Retinal pigment epithelial cell (primary cell): ENCODE results near the gene GPC2.
A peak's percentile ranks its signal among the peaks of the same experiment; 100 is the strongest.

ENCODE experiments used
- DNase-seq: peaks from one replicate; pipeline ENCODE4 v3.0.0-alpha.2; 2010; ENCODE audit warnings: low read depth
- H3K4me3 ChIP-seq: 2 replicates; pipeline ENCODE4 v1.5.1; 2011; ENCODE audit warnings: mild to moderate bottlenecking, low read length, control low read depth, moderate library complexity
- CTCF ChIP-seq: conservative IDR thresholded peaks from 2 replicates; pipeline ENCODE4 v1.5.1; 2011; ENCODE audit warnings: low read depth, low read length, control low read depth, inconsistent platforms

Gene GPC2

GRCh38 chr7:100157334-100158228 lies 19.6 kb downstream of the GPC2 start:
- H3K4me3 ChIP-seq: peak overlapping the region; percentile 60
- TF ChIP-seq CTCF: peak; percentile 18
- no peak for DNase-seq

DNA sequence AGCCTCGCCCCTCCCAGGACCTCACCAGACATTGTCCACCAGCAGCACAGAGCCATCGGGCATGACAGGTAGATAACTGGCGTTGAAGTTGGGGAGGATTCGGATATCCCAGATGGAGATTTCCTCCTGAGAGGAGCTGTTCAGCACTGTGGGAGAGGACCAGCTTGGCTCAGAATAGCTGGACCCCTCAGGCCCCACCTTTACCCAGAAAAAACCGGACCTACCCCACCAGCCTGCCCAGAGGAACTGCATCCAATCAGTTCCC lies 20.2 kb downstream of the GPC2 start:
- TF ChIP-seq CTCF: no peak
- H3K4me3 ChIP-seq: no peak overlapping the region
- DNase-seq: no peak

DNA sequence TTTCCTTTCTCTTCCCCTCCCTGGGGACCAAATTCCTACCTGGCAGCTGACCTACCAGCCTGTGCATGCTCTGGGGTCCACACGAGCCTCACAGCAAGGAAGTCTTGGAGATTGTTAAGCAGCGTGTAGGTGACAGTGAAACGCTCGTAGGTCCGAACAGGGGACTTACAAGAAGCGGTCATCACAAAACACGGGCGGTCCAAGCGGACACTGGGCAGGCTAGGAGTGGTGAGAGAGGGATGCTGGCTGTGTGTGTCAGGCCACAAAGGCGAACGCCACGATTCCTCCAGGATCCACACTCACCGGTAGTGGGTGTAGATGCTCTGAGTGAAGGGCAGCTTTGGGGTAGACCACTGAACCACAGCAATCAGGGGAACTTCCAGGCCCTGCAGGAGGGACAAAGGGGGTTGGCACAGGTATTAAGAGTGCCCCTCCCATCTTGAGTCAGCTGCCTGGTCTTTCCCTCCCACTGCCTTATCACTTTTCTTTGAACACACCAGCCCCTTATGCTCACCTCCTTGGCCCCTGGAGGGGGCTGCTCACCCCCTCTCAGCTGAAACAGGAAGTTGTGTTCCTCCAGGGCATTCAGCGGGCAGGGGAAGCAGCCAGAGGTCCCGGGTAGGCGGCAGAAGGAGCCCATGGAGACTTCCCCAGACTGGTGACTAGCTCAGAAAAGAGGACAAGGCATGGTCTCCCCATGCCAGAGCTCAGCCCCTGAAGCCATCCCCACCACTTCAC lies 20.7 kb downstream of the GPC2 start:
- no peak for DNase-seq
- H3K4me3 ChIP-seq: no peak overlapping the region
- no peak for TF ChIP-seq CTCF

- no peak for TF ChIP-seq CTCF
- no peak for DNase-seq
- no peak overlapping the region for H3K4me3 ChIP-seq
Observed at GRCh38 chr7:100155553-100156317, 21.4 kb downstream of the GPC2 start.

GRCh38 chr7:100154651-100155491 lies 22.3 kb downstream of the GPC2 start:
- no peak for TF ChIP-seq CTCF
- no peak overlapping the region for H3K4me3 ChIP-seq
- DNase-seq: no peak

DNA sequence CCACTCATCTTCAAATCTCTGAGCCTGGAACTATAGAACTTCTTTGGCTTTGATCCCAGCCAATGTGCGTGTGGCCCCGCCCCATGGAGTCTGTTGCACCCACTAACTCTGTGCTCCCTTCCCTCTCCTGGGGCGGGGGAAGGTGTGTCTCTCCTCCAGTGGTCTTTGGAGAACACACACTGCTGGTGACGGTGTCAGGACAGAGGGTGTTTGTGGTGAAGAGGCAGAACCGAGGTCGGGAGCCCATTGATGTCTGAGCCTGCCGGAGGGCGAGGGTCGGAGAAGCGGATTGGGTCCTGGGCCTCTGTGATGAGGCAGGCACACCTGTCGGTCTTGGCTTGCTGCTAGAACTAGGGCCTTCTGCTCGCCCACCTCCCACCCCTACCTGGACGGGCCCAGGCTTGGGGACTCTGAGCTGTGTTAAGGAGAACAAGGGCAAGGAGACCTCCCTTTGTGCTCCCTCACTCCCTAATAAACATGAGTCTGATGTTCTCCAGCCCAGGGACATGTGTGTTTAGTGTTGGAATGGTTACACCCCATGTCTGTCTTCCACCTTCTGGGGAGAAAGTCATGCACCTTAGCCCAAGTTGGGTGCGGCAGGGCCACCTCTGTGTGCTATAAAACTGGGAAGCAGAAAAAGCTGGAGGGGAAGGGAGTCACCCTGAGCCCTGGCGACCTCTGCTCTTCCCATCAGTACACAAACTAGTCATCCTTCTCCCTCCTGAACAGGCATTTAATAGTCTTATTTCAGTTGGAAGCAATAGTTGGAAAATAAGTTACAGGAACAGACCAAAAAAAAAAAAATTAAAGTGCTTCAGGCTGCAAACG lies 23.3 kb downstream of the GPC2 start:
- no peak for DNase-seq
- H3K4me3 ChIP-seq: no peak overlapping the region

More for the DNA sequence above, 23.3 kb downstream of the GPC2 start:
- no peak for TF ChIP-seq CTCF
